DMS 273 treated with DMSO at 0.1 percent for 48 hours (cell line): Measurements from ENCODE around the gene ARHGAP45.

ENCODE experiments used
- DNase-seq: peaks from one replicate; lab custom pipeline; 2025; lab: John Stamatoyannopoulos, UW

The ARHGAP45 gene

DNA sequence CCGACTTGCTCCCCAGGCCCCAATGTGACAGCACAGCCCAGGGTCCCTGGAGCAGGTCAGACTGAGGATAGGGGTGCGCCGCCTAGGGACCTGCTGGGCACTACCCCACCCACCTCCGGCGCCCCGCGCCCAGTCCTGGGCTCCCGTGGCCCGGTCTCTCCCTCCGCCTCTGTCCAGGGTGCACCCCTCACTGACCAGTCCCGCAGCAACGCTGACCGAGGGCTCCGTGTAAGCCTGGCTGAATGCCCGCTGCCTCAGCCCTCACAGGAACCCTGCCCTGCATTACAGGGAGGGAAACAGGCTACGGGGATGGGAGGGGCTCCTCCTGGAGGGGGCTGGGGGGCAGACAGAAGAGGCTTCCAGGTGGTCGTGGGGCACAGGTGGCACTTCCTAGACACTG is 68.5 kb downstream of the ARHGAP45 start:
- DNase-seq = no peak

DNA sequence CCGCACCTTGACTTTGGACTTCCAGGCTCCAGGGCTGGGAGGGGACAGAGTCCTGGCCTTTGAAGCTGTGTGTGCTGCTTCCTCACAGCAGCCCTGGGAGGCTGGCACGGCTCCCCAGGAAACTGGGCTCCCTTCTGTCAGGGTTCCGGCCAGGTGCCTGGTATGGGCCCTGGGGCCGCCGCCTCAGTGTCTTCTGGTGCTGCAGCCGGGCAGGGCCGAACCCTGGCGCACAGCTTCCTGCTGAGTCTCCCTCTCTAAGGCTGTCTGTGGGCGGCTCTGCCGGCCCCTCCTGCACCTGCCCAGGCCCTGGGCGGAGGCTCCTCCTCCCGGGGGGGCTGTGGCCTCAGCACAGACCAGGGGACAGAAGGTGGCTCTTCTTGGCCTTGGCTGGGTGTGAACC is 69.2 kb downstream of the ARHGAP45 start:
- no peak for DNase-seq
